K562 (cell line): ENCODE data around the gene ALDH1A3.

Experiments used
- CREB1 ChIP-seq, 2 experiments: sonication (generic) in 1 of 2; formaldehyde crosslinking in 1 of 2; IDR thresholded peaks; 2 replicates each; pipeline versions ENCODE4 v1.6.1 to v1.8.0; 2012 to 2022; ENCODE audit warnings: inconsistent platforms in 1 of 2, mild to moderate bottlenecking in 1 of 2, missing genetic modification reagents in 1 of 2, moderate library complexity in 1 of 2
- ETV6 ChIP-seq, 3 experiments: fragments of 150-350 bp in 1 of 3; sonication (generic) in 1 of 3; formaldehyde crosslinking in 1 of 3; IDR thresholded peaks; 2 replicates each; pipeline versions ENCODE4 v1.6.1 to v1.8.0; 2014 to 2022; ENCODE audit warnings: borderline replicate concordance in 2 of 3, low read depth in 2 of 3, antibody characterized with exemption in 1 of 3, low read length in 1 of 3, mild to moderate bottlenecking in 1 of 3, missing genetic modification reagents in 1 of 3
- HMG20B ChIP-seq: fragments of 250-450 bp; sonication (Bioruptor Pico); IDR thresholded peaks from 2 replicates; pipeline ENCODE4 v1.5.0; 2021; ENCODE audit warnings: mild to moderate bottlenecking
- KLF16 ChIP-seq: IDR thresholded peaks from 2 replicates; pipeline ENCODE4 v1.6.1; 2016; ENCODE audit warnings: antibody characterized with exemption
- MAFF ChIP-seq: IDR thresholded peaks from 2 replicates; pipeline ENCODE4 v1.6.1; 2012; ENCODE audit warnings: low read length, improper control_type of control experiment
- MAX ChIP-seq: sonication (generic); formaldehyde crosslinking; IDR thresholded peaks from 2 replicates; pipeline ENCODE4 v1.9.0; 2022; ENCODE audit warnings: mild to moderate bottlenecking, missing genetic modification reagents
- MNT ChIP-seq, 2 experiments: fragments of 450-650 bp; conservative IDR thresholded peaks; 2 replicates each; pipeline ENCODE4 v1.6.1; 2017; ENCODE audit warnings: mild to moderate bottlenecking in 2 of 2, moderate library complexity in 2 of 2
- PATZ1 ChIP-seq: fragments of 250-450 bp; sonication (Bioruptor Pico); IDR thresholded peaks from 2 replicates; pipeline ENCODE4 v1.5.0; 2020; ENCODE audit warnings: mild to moderate bottlenecking, borderline replicate concordance
- PCBP2 ChIP-seq: fragments of 200-400 bp; formaldehyde crosslinking; IDR thresholded peaks from 2 replicates; pipeline ENCODE4 v1.6.1; 2018; ENCODE audit warnings: low read length, low read depth, mild to moderate bottlenecking, moderate library complexity; ENCODE audit not compliant: poor library complexity, severe bottlenecking
- REST ChIP-seq, 2 experiments: fragments of 450-650 bp; formaldehyde crosslinking in 1 of 2; IDR thresholded peaks; 2 replicates each; pipeline versions ENCODE4 v1.4.0 to v1.6.1; 2014 to 2020; ENCODE audit warnings: mild to moderate bottlenecking in 2 of 2, borderline replicate concordance in 1 of 2, low read depth in 1 of 2
- SMC3 ChIP-seq: conservative IDR thresholded peaks from 2 replicates; pipeline ENCODE4 v1.6.1; 2011; ENCODE audit warnings: low read depth, low read length, improper control_type of control experiment; ENCODE audit not compliant: insufficient read depth

GRCh38 chr15:100869151-100869999 is 10.3 kb upstream of the ALDH1A3 start:
- TF ChIP-seq ETV6 (IDR thresholded peaks at IDR 0.05; ENCODE audit: borderline replicate concordance in 1 of 2, low read depth in 2 of 2, low read length in 1 of 2), result no peak
- no peak for TF ChIP-seq ETV6 (CRISPR knock-in tag; IDR thresholded peaks at IDR 0.05; ENCODE audit: borderline replicate concordance)
- TF ChIP-seq KLF16, result no peak
- TF ChIP-seq SMC3, result peak; percentile 40; the same call in 1 of the 2 replicates
- no peak for TF ChIP-seq HMG20B (CRISPR knock-in tag)
- TF ChIP-seq REST (IDR thresholded peaks at IDR 0.05; ENCODE audit: borderline replicate concordance), result peak; percentile 33; the same call in 1 of the 2 replicates
- no peak for TF ChIP-seq REST (CRISPR knock-in tag; IDR thresholded peaks at IDR 0.05; ENCODE audit: low read depth)
- TF ChIP-seq CREB1 (IDR thresholded peaks at IDR 0.05), result no peak
- no peak for TF ChIP-seq CREB1 (CRISPR knock-in tag; IDR thresholded peaks at IDR 0.05)
- no peak for TF ChIP-seq MAFF
- TF ChIP-seq PATZ1 (CRISPR knock-in tag), result no peak
- no peak for TF ChIP-seq PCBP2
- no peak for TF ChIP-seq MNT (conservative IDR thresholded peaks at IDR 0.05)
- no peak for TF ChIP-seq MAX (CRISPR knock-in tag)
